Activated CD4-positive, alpha-beta T cell treated with anti-CD3 and anti-CD28 coated beads, Interleukin-2, amount 50 U/mL, for 1 hour (primary cell): ENCODE measurements around the gene PRRC2A.

Source experiments
- DNase-seq: peaks from one replicate; pipeline ENCODE4 v3.0.0-alpha.2; 2020

PRRC2A gene

GRCh38 chr6:31654574-31655348, 34.2 kb downstream of the PRRC2A start:
- no peak for DNase-seq

- DNase-seq, result no peak
Observed at GRCh38 chr6:31655349-31656237, 35.1 kb downstream of the PRRC2A start, which contains the start of gene APOM. Gene APOM (plus strand): TSS chr6:31655894. CDS start chr6:31655967, 73 bp downstream.

GRCh38 chr6:31657406-31658157, 37.1 kb downstream of the PRRC2A start:
- DNase-seq, result no peak

GRCh38 chr6:31658158-31658688, 37.7 kb downstream of the PRRC2A start:
- no peak for DNase-seq

GRCh38 chr6:31658983-31659648, 38.6 kb downstream of the PRRC2A start:
- no peak for DNase-seq

DNA sequence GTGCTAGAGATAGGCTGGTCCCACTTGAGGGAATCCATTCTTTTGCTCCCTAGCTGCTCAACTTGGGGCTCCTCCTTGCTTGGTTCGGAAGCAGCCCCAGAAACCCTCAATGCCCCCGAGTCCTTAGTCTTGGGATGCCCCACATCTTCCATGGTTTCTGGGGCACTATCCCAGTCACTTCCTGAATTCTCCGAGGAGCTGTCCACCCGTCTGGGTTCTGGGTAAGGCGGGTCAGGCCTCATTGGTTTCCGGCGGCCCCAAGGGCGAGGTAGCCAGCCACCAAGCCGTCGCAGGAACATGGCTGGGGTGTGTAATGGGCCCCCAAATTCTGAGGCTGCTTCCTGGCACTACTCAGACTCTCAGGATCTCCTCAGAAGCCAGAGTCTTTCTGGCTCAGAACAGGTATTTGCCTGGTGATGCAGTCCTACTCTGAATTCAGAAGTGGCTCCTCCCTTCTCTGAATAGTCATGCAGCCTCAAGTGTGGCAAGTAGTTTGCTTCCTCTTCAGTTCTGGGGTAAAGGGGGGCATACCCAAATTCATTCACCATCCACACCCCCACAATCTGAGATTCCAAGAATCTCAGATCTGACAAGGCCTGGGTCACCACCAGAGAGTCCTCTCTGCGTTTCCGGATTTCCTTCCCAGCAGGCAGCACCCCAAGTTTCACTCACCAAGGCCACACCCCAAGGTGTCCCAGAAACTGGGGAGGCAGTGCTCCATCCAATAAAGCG, 39.3 kb downstream of the PRRC2A start:
- DNase-seq, result no peak

- DNase-seq, result peak; percentile 71
Observed at GRCh38 chr6:31660381-31661261, 40.1 kb downstream of the PRRC2A start, which contains the start of gene C6orf47. Gene C6orf47 (minus strand): TSS chr6:31660778. CDS start chr6:31659947, 831 bp downstream.

DNA sequence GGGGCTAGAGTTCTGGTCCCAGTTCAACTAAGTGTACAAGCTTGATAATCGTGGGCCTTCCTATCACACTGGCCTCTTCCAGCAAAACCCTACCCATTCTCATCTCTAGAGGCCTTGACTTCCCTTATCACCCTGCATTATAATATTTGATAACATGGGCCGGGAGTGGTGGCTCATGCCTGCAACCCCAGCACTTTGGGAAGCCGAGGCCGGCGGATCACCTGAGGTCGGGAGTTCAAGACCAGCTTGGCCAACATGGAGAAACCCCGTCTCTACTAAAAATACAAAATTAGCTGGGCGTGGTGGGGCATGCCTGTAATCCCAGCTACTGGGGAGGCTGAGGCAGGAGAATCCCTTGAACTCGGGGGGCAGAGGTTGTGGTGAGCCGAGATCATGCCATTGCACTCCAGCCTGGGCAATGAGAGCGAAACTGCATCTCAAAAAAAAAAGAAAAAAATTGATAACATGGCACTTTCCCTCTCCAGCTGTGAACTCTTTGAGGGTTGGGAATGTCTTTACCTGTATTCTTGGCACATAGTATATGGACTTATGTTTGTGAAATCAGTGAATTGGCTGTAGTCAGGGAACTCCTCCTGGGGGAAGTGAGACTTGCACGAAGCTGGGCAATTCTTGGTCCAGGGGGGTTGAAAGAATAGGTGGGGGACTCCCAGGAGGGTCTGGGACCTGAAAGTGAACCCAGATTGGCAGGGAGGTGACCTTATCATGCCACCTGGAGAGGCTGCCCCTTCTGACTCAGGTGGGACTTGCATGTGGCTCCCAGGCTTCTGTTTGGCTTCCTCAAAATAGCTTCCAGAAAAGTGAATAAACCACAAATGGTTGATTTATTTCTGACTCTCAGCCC, 41.0 kb downstream of the PRRC2A start:
- no peak for DNase-seq

- DNase-seq, result no peak
Observed at GRCh38 chr6:31662124-31662723, 41.7 kb downstream of the PRRC2A start.

DNA sequence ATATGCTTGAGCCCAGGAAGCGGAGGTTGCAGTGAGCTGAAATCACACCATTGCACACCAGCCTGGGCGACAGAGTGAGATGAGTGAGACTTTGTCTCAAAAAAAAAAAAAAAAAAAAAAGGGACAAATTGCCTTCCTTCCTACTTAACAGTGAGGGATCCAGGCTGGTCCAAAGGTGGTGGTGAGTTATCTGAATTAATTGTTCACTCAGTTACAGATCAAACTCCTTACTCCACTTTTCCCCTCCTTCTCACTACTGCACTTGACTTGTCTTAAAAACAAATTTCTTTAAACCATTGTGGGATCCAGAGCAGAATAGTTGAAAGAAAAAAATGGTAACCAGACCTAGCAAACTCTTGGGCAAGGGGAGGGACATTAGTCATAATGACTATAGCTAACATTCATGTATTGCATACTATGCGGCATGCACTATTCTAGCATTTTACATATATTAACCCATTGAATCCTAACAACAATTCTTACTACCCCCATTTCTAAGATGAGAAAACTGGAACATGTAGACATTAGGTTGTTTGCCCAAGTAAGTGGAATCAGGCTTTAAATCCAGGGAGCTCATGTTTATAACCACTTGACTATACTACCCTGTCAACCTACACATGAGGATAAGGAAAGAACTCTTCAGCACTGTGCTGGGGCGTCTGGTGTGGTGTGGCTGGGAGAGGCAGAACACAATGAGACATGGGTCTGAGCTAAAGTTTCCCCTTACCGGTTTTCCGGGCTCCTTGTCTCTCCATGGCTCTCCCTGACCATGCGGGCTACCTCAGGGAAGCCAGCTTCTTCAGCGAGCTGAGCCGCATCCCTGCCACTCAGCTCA, 42.8 kb downstream of the PRRC2A start:
- no peak for DNase-seq

GRCh38 chr6:31663961-31664789, 43.7 kb downstream of the PRRC2A start:
- DNase-seq, result no peak

GRCh38 chr6:31664790-31665500, 44.4 kb downstream of the PRRC2A start, which contains the start of gene GPANK1:
Gene GPANK1 (minus strand): TSS chr6:31664997. CDS start chr6:31664478, 519 bp downstream.
- DNase-seq, result peak; percentile 86

GRCh38 chr6:31665501-31666336, 45.2 kb downstream of the PRRC2A start, which contains the start of gene CSNK2B:
Gene CSNK2B (plus strand): TSS chr6:31666080. CDS start chr6:31666832, 752 bp downstream.
- peak; percentile 98 for DNase-seq

GRCh38 chr6:31666337-31666965, 45.9 kb downstream of the PRRC2A start:
- no peak for DNase-seq

- DNase-seq, result no peak
Observed at GRCh38 chr6:31669676-31670075, 49.2 kb downstream of the PRRC2A start, which contains the start of gene LY6G5B. Gene LY6G5B (plus strand): TSS chr6:31669976. CDS start chr6:31670951, 975 bp downstream.
